HG03571 (cell line): ENCODE data around the gene DPP3.

ENCODE experiments used
- ATAC-seq: cut with Tn5 transposase; IDR thresholded peaks from one replicate; pipeline ENCODE4 v1.9.1; 2021; ENCODE audit not compliant: unreplicated experiment

The DPP3 gene

DNA sequence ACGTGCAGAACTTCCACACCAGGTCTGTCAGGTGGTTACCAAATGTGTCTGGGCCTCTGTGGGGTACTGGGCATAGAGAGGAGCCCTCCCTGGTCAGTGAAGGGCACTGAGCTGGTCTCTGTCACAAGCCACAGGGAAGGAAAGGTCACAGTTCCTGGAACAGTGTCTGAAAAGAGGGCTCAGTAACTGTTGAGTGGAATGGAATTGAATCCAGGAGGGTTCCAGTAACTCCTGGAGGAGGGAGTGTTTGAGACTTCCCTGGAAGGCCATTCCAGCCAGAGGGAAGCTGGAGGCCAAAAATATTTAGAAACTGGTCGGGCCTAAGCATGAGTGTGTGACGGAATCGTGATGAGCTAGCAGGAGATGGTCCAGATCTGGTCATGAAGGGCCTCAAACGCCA is 74.4 kb downstream of the DPP3 start:
- ATAC-seq = no peak

DNA sequence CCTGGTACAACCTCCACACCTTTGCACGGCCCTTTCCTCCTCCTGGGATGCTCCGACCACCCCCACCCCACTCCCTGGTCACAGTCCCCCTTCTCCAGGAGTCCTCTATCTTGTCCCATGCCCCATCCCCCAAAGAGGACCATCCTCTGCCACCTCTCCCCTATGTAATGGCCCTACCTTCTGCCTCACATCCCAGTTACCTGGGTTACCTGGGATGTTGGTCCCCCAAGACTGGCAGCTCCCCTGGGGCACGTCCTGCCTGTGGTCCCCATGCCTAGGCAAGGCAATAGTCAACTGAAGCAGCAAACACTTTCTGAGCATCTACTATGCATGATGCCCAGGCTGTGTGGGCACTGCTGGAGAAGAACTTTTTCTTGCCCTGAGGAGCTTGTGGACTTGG is 75.2 kb downstream of the DPP3 start:
- no peak for ATAC-seq

DNA sequence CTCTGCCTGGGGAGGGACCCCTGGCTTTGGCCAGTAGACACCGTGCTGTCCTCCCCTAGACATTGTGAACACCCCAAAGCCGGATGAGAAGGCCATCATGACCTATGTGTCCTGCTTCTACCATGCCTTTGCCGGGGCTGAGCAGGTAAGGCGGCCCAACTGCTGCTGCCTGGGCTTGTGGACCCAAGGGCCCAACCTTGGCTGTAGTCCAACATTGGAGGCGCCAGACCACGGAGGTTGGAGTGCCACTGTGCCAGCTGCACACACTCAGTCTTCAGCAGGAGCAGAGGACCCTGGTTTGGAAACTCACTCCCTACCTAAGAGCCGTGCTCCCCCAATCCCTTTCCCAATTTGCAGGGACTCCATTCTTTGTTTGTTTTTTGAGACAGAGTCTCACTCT is 75.9 kb downstream of the DPP3 start:
- no peak for ATAC-seq

DNA sequence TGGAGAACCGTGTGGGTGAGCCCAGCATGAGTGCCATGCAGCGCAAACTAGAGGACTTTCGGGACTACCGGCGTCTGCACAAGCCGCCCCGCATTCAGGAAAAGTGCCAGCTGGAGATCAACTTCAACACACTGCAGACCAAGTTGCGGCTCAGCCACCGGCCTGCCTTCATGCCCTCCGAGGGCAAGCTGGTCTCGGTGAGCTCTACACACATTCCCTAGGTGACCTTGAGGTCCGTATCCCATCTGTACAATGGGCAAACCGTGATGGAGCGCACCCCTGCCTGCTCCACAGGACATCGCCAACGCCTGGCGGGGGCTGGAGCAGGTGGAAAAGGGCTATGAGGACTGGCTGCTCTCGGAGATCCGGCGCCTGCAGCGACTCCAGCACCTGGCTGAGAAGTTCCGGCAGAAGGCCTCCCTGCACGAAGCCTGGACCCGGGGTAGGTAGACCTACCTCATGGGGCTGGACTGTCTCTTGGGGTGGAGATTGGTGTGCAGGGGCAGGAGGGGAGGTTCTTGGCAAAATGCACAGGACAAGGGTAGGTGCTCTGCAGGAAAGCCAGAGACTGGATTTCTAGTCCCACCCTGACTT is 77.6 kb downstream of the DPP3 start:
- no peak for ATAC-seq
